HL-60 (cell line): ENCODE results near the gene PALM.

ENCODE experiments used
- DNase-seq, 2 experiments: peaks; one replicate each; pipeline ENCODE4 v3.0.0-alpha.2; 2010 to 2020; ENCODE audit warnings: low read depth in 1 of 2, low spot score in 1 of 2
- H3K27ac ChIP-seq: fragments of 250-450 bp; sonication (Bioruptor Pico); replicated peaks from 2 replicates; pipeline ENCODE4 v1.5.1; 2020; ENCODE audit warnings: mild to moderate bottlenecking, moderate library complexity
- H3K27me3 ChIP-seq: fragments of 250-450 bp; sonication (Bioruptor Pico); 2 replicates; pipeline ENCODE4 v1.5.1; 2021; ENCODE audit warnings: mild to moderate bottlenecking, moderate library complexity; ENCODE audit not compliant: insufficient read depth, poor library complexity, severe bottlenecking
- H3K4me3 ChIP-seq: replicated peaks from 2 replicates; pipeline ENCODE4 v1.5.1; 2011; ENCODE audit warnings: mild to moderate bottlenecking, control low read depth, low read length; ENCODE audit not compliant: insufficient read depth
- CTCF ChIP-seq: IDR thresholded peaks from one replicate; pipeline ENCODE4 v1.5.1; 2011; ENCODE audit warnings: low read length, control low read depth, inconsistent platforms; ENCODE audit not compliant: insufficient read depth
- GABPA ChIP-seq: IDR thresholded peaks from 2 replicates; pipeline ENCODE4 v1.6.1; 2012; ENCODE audit warnings: low read depth
- POLR2AphosphoS5 ChIP-seq: IDR thresholded peaks from 2 replicates; pipeline ENCODE4 v1.6.1; 2012; ENCODE audit warnings: low read depth
- REST ChIP-seq: IDR thresholded peaks from 2 replicates; pipeline ENCODE4 v1.6.1; 2012; ENCODE audit warnings: low read depth; ENCODE audit not compliant: insufficient replicate concordance
- SPI1 ChIP-seq: IDR thresholded peaks from 2 replicates; pipeline ENCODE4 v1.6.1; 2012; ENCODE audit warnings: low read depth, mild to moderate bottlenecking, borderline replicate concordance

The PALM gene

GRCh38 chr19:688214-688613 is 20.5 kb upstream of the PALM start:
- no peak overlapping the region for H3K4me3 ChIP-seq
- no peaks in the 10 kb centered on the region for H3K27me3 ChIP-seq
- TF ChIP-seq GABPA (no peak), CTCF (no peak), REST (no peak), POLR2AphosphoS5 (no peak), SPI1 (no peak)
- no peak overlapping the region for H3K27ac ChIP-seq
- no peak for DNase-seq

- Histone ChIP-seq H3K4me3 (no peak overlapping the region), H3K27ac (no peak overlapping the region), H3K27me3 (no peaks in the 10 kb centered on the region)
- no peak for DNase-seq
- TF ChIP-seq GABPA (no peak), CTCF (no peak), SPI1 (no peak), POLR2AphosphoS5 (no peak), REST (no peak)
Observed at GRCh38 chr19:688992-689391, 19.7 kb upstream of the PALM start.

GRCh38 chr19:690203-690602 is 18.5 kb upstream of the PALM start:
- H3K4me3 ChIP-seq: no peak overlapping the region
- no peak for DNase-seq
- TF ChIP-seq SPI1 (no peak), REST (no peak), CTCF (no peak)
- H3K27ac ChIP-seq: no peak overlapping the region
- no peaks in the 10 kb centered on the region for H3K27me3 ChIP-seq
